GM21576 (cell line): ENCODE measurements around the gene DNLZ.

Experiments
- ATAC-seq: cut with Tn5 transposase; IDR thresholded peaks from one replicate; pipeline ENCODE4 v1.9.1; 2021; ENCODE audit warnings: mild to moderate bottlenecking, moderate library complexity; ENCODE audit not compliant: unreplicated experiment

Gene DNLZ

DNA sequence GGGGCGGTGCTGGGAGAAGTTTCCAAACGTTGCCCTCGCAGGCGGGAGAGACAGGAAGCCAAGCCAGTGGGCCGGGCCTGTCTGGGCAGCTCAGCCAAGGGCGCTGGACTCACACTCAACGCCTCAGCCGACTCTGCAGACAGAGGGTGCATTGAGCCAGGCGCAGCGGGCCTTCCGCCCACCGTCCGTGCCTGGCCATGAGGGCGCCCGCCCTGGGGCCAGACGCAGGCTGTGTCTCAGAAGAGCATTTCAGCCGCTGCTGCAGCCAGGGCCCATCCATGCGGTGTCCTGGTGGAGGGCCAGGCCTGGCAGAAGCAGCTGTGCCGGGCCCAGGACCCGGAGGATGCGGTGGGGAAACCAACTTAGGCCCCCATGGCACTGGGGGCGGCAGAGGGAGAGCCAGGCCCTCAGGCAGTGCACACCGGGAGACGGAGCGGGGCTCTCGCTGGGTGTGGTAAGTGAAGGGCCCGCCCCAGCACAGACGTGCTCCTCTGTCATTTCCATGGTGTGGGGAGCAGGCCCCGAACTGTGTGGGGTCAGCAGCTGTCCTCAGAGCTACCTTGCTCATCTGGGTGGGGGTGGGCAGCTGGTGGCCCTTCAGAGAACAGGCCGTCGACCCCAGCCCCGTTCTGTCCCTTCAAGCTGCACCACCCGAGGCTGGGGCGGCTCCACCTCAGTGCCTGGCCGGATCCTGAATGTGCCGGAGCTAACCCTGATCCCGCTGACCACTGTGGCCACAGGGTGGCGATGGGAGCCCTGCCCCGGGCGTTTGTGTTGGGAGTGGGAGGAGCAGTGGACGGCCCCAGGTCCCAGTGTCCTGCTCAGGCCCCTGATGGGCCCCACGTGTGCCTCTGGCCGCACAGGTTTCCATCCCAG lies 18.0 kb downstream of the DNLZ start:
- ATAC-seq: no peak

GRCh38 chr9:136344544-136345280 lies 18.8 kb downstream of the DNLZ start:
- no peak for ATAC-seq

DNA sequence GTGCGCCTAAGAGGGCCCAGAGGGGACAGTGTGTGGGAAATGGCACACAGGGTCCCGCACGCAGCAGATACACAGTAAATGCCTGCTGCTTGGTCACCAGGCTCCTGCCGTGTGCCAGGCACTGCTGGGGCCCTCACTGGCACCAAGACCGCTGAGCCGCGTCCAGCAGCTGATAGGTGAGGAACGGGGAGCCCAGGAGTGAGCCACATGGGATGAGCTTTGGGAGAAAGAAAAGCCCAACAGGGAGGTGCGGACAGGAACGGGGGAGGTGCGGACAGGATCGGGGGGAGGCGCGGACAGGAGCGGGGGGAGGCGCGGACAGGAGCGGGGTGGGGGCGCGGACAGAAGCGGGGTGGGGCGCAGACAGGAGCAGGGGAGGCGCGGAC lies 19.7 kb downstream of the DNLZ start:
- ATAC-seq: no peak

DNA sequence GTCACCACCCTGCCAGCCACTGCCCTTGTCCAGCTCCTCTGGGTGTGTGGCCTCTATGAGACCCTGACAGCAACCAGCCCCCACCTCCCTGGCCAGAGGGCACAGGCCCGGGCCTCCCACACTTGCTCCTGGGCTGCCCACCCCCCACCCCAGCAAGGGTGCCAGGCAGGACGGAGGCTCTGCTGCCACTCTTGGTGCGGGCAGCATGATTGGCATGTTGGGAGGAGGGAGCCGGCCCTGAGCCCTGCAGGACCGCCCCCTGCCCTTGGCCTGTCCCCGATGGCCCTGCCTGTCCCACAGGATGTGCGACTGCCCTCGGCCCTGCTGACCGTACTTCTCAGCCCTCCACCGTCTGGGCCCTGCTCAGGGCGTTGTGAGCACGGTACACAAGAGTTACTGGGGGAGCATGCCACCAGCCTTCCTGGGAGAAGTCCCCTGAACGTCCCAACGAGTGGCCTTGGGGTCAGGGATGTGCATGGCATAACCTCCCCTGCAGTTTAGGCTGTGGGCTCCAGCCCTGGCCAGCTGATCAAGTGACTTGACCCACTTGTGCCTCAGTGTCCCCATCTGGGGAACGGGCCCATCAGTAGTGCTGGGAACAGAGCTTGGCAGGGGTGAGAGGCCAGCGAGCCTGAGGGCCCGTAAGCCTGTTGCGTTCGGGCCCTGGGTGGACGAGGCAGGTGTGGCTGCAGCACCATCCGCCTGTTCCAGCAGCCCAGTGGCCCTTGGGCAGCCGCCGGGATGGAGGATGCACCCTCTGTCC lies 20.2 kb downstream of the DNLZ start:
- ATAC-seq: no peak

GRCh38 chr9:136342181-136343120 lies 21.1 kb downstream of the DNLZ start:
- no peak for ATAC-seq

DNA sequence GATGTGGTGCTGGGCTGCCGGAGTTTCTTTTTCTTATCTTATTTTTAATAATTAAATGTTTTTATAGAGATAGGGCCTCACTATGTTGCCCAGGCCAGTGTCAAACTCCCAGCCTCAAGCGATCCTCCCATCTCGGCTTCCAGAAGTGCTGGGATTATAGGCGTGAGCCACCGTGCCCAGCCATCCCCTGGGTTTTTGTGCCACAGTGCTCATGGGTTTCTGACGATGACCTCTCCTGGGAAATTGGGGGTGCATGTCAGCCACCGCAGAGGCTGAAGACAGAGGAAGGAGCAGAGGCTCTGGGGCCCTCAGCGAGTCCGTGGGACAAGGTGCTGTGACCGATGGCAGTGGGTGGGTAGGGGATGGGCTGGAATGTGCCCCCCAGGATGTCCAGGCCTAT lies 21.8 kb downstream of the DNLZ start:
- ATAC-seq: no peak

- ATAC-seq: no peak
These were observed 22.4 kb downstream of the DNLZ start for GRCh38 chr9:136341042-136341655.

- no peak for ATAC-seq
These were observed 23.0 kb downstream of the DNLZ start for GRCh38 chr9:136340356-136341041.

DNA sequence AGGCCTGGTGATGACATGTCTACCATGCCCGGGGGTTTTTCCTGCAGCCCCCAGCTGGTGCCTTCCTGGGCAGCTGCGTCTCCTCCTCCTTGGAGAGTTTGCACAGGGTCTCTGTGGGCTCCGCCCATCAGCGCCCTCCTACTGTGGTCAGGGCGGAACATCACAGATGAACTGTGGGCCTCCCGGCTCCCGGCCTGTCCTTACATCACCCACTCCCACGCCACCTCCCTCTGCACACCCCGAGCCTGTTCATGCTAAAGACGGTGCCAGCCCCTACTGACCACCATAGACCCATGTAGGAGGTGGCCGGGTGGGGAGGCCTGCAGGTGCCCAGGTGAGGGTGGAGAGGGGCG lies 23.6 kb downstream of the DNLZ start:
- ATAC-seq: no peak

- no peak for ATAC-seq
These were observed 24.2 kb downstream of the DNLZ start for GRCh38 chr9:136339173-136339957.

GRCh38 chr9:136338511-136338910 lies 25.0 kb downstream of the DNLZ start:
- ATAC-seq: no peak

GRCh38 chr9:136337416-136338395 lies 25.8 kb downstream of the DNLZ start:
- ATAC-seq: no peak

GRCh38 chr9:136336881-136337280 lies 26.7 kb downstream of the DNLZ start:
- no peak for ATAC-seq

DNA sequence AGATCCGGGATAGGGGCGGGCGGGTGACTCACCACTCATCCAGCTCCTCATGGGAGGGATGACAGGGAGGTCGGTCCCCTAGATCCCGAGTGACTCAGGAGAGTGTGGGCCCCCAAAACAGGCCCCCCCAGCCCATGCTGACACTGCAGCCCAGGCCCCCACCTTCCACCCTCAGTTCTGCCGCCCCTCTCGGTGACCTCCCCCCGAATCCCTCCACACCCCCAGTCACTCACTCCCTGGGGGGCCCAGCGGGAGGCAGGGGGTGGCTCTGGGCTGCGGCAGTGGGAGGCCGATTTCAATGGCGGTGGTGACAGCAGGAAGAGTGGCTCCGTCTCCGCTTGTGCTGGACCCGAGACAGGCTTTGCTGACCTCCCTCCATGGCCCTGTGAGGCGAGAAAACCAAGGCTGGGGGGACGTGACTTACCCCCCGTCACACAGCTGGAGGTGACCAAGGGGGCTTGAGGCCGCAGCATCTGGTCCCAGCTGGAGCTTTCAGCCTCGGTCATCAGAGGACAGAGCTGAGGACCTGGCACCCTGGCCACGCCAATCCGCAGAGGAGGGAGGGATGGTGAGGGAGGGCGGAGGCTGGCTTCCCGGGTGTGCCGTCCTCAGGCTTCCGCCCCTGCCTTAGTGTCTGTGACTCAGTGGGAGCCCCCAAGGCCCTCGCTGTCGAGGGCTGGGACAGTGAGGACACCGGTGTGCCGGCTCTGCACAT lies 27.2 kb downstream of the DNLZ start:
- no peak for ATAC-seq

GRCh38 chr9:136335296-136336155 lies 28.0 kb downstream of the DNLZ start:
- no peak for ATAC-seq

DNA sequence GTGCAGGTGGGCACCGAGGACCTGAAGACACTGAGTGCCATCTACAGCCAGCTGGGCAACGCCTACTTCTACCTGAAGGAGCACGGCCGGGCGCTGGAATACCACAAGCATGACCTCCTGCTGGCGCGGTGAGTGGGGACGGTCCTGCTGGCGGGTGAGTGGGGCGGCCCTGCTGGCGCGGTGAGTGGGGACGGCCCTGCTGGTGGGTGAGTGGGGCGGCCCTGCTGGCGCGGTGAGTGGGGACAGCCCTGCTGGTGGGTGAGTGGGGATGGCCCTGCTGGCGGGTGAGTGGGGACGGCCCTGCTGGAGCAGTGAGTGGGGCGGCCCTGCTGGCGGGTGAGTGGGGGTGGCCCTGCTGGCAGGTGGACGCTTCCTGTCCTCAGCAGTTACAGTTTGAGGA lies 29.0 kb downstream of the DNLZ start:
- ATAC-seq: no peak
